Testis (tissue), 3 donors: ENCODE results near the gene SIGLEC11. TPM values are rescaled to one million over a fixed set of nuclear protein-coding genes. Genes with fewer than 3 reads are reported as not detected.
A peak's percentile ranks its signal among the peaks of the same experiment; 100 is the strongest.

ENCODE experiments used
- DNase-seq: peaks from one replicate; pipeline ENCODE4 v3.0.0-alpha.2; 2019
- H3K27ac ChIP-seq, 2 donors: fragments of 200-600 bp; sonication (generic); one replicate each; pipeline ENCODE4 v1.5.1; 2019
- H3K27me3 ChIP-seq: fragments of 200-600 bp; sonication (generic); one replicate; pipeline ENCODE4 v1.5.1; 2019
- H3K36me3 ChIP-seq: fragments of 200-600 bp; sonication (generic); one replicate; pipeline ENCODE4 v1.5.1; 2017; ENCODE audit warnings: low read depth; ENCODE audit errors: missing control alignments
- H3K4me1 ChIP-seq: fragments of 200-600 bp; sonication (generic); one replicate; pipeline ENCODE4 v1.5.1; 2019
- H3K4me3 ChIP-seq, 2 donors: fragments of 200-600 bp; sonication (generic); one replicate each; pipeline ENCODE4 v1.5.1; 2017 to 2019
- H3K9me3 ChIP-seq: fragments of 200-600 bp; sonication (generic); one replicate; pipeline ENCODE4 v1.5.1; 2017
- POLR2A ChIP-seq: fragments of 450-650 bp; IDR thresholded peaks from one replicate; pipeline ENCODE4 v1.6.1; 2017; ENCODE audit warnings: antibody characterized with exemption, mild to moderate bottlenecking, moderate library complexity
- WGBS, 2 donors: methylation state at CpG; one replicate each; pipeline ENCODE4 v1.1.5; 2018; 5-methylcytosine and 5-hydroxymethylcytosine counted together
- intact Hi-C: fragments of 100-400 bp; cut with DNase I; formaldehyde crosslinking; loops from one replicate; pipeline ENCODE4 v1.15.1; 2023; ENCODE audit warnings: low total_unique reads
- polyA plus RNA-seq: library from polyadenylated mRNA; stranded (reverse); fragments of 350-450 nt; fragmentation: Illumina TruSeq; extraction: RNeasy Lipid Tissue Mini Kit (QIAGEN cat#74804); gene quantifications from one replicate; pipeline ENCODE4 v1.2.3, GENCODE V29; 2014; ENCODE audit warnings: low read depth, low replicate concordance; ENCODE audit not compliant: insufficient read depth
- total RNA-seq, 2 donors: library from RNA; depleted of rRNA; stranded (reverse); fragments of >200 nt; gene quantifications; one replicate each; pipeline ENCODE4 v1.2.3, GENCODE V29; 2016
- TF ChIP-seq, protein P1 (sequence below), 3 experiments: fragments of 450-650 bp in 2 of 3; fragments of 200-600 bp in 1 of 3; sonication (generic) in 1 of 3; IDR thresholded peaks; one replicate each; pipeline ENCODE4 v1.5.1; 2016 to 2019; ENCODE audit warnings: antibody characterized with exemption in 3 of 3, mild to moderate bottlenecking in 2 of 3, moderate library complexity in 1 of 3

Gene SIGLEC11
- total and polyA plus RNA-seq, 3 donors from 2014 or later, result 5.8 to 8.5 (median 6.0) TPM

DNA sequence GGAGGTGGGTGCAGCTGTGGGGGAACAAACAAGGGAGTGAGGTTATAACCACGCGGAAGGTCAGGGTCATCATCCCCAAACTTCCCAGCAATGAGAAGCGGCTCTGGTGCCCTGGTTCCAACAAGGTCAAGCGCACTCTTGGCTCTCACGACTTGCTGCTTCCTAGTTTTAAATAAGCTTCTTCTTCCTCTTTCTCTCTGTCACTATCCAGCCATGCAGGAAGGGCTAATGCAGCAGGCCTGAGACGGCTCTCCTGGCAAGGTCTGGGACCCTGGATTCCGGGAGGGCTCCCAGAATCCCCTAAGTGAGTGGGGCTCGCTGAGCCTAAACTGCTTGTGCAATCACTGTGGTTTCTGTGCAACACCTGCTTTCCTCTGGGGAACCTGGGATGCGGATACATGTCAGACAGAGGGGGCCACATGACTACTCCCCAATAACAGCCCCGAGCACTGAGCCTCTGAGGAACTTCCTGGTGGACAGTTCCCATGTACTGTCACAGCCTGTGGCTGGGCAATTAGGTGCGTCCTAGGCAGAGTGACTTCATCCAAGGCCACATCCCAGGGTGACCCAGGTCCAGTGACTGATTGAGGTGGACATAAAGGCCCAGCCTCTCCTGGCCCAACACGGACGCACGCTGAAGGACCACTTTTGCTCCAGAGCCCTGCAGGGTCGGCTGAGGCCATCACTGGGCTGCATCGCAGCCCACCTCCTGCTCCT, 40.0 kb upstream of the SIGLEC11 start:
- no peak overlapping the region for H3K27ac ChIP-seq
- no peaks in the 10 kb centered on the region for H3K36me3 ChIP-seq
- DNase-seq, result no peak
- no peak overlapping the region for H3K4me3 ChIP-seq
- TF ChIP-seq, protein P1, sequence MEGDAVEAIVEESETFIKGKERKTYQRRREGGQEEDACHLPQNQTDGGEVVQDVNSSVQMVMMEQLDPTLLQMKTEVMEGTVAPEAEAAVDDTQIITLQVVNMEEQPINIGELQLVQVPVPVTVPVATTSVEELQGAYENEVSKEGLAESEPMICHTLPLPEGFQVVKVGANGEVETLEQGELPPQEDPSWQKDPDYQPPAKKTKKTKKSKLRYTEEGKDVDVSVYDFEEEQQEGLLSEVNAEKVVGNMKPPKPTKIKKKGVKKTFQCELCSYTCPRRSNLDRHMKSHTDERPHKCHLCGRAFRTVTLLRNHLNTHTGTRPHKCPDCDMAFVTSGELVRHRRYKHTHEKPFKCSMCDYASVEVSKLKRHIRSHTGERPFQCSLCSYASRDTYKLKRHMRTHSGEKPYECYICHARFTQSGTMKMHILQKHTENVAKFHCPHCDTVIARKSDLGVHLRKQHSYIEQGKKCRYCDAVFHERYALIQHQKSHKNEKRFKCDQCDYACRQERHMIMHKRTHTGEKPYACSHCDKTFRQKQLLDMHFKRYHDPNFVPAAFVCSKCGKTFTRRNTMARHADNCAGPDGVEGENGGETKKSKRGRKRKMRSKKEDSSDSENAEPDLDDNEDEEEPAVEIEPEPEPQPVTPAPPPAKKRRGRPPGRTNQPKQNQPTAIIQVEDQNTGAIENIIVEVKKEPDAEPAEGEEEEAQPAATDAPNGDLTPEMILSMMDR (IDR thresholded peaks at IDR 0.05), result no peak
- no peak for TF ChIP-seq POLR2A
- no peaks in the 10 kb centered on the region for H3K9me3 ChIP-seq
- intact Hi-C loops, result no loop called here
- peaks cover 25% of the 10 kb centered on the region for H3K4me1 ChIP-seq
- no peaks in the 10 kb centered on the region for H3K27me3 ChIP-seq
- WGBS, 2 donors, result 86 to 87% methylated on average over 13 to 16 of the region's 16 CpGs

DNA sequence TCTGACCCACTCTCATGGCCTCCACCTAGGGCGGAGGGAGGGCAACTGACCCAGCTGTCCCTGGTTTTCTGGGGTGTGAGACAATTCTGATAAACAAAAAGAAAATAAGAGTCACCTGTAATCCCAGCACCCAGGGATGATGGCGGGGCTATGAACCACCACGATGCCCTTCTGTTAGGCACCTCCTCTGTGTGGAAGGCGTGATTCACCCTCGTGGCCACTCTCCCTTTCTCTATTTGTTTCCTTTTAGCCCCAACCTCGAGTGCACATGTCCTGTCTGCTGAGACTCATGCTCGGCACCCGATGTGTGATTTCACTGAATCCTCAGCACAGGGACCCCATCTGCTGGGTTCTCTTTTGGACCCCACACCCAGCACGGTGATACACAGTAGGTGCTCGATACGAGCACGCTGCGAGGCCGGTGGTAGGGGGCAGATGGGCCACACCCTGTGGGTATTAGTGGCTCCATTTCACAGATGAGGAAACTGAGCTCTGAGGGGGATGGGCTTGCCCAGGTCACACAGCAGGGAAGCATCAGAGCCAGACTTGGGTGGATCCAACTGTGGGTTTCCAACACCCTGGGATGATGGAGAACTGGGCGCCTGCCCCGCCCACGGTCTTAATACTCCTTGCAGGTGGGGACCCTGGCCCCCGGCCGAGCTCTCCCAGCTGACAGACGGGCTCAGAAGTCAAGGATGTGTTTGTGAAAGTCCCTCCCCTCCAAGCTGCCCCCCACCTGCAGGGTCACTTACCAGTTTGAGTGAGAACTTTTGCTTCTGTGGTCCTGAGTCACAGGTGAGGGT, 39.3 kb upstream of the SIGLEC11 start:
- H3K4me3 ChIP-seq, result no peak overlapping the region
- H3K36me3 ChIP-seq, result no peaks in the 10 kb centered on the region
- DNase-seq, result no peak
- TF ChIP-seq POLR2A, result no peak
- TF ChIP-seq, protein P1 (IDR thresholded peaks at IDR 0.05), result no peak
- H3K9me3 ChIP-seq, result no peaks in the 10 kb centered on the region
- H3K27ac ChIP-seq, result no peak overlapping the region
- intact Hi-C loops, result no loop called here
- peaks cover 25% of the 10 kb centered on the region for H3K4me1 ChIP-seq
- 91 to 94% methylated on average over 20 of the region's 20 CpGs for WGBS, 2 donors
- H3K27me3 ChIP-seq, result no peaks in the 10 kb centered on the region

DNA sequence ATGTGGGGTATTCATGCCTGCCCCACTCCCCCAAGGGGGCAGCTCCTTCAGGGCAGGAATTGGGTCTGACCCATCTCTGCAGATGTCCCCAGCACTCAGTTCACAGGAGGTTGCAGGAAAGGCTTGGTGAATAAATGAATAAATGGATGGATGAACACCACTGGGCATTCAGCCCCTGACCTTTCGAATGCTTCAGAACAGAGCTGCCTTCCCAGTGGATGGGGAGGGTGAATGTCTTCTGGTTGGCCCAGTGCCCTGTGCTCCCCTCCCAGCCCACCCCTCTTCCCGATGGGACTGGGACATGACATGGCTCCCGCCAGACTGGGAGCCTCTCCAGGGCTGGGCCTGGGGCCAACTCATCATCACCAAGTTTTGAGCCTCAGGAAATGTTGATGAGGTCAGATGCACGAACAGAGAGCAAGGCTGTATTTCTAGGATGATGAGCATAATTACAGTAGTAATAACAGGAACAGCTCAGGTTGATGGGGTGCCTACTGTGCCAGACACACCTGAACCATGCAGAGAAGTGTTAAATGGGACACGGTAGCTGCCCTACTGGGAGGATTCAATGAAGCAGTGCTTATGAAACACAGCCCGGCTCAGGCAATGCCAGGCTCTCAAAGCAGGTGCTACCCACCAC, 38.5 kb upstream of the SIGLEC11 start:
- Histone ChIP-seq H3K4me3 (no peak overlapping the region), H3K36me3 (no peaks in the 10 kb centered on the region), H3K27ac (no peak overlapping the region), H3K4me1 (peaks cover 25% of the 10 kb centered on the region), H3K9me3 (no peaks in the 10 kb centered on the region), H3K27me3 (no peaks in the 10 kb centered on the region)
- DNase-seq, result no peak
- WGBS, 2 donors, result 59 to 72% methylated on average over 4 to 6 of the region's 6 CpGs
- intact Hi-C loops, result no loop called here
- TF ChIP-seq, protein P1 (IDR thresholded peaks at IDR 0.05), result no peak
- no peak for TF ChIP-seq POLR2A

DNA sequence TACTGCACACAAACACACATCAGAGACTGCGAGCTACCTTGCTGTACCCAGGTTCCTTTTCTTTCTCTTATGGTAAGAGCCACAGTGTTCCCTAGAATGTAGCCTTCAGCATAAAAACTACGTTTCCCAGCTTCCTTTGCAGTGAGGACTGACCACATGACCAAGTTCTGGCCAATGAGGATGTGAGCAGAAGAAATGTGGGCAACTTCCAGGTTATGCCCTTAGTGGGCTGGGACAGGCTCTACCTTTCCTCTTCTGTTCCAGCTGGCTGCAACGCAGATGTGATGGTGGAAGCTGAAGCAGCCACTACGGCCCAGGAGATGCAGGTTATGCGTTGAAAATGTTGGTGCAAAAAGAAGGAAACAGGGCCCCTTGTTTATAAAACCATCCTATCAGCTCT, 36.7 kb upstream of the SIGLEC11 start:
- no peak overlapping the region for H3K4me3 ChIP-seq
- TF ChIP-seq, protein P1 (IDR thresholded peaks at IDR 0.05), result no peak
- peaks cover 8% of the 10 kb centered on the region for H3K4me1 ChIP-seq
- no peaks in the 10 kb centered on the region for H3K36me3 ChIP-seq
- WGBS, 2 donors, result 82 to 87% methylated on average over 5 of the region's 5 CpGs
- H3K27ac ChIP-seq, result no peak overlapping the region
- H3K27me3 ChIP-seq, result no peaks in the 10 kb centered on the region
- H3K9me3 ChIP-seq, result no peaks in the 10 kb centered on the region
- intact Hi-C loops, result no loop called here
- peak; percentile 37 for DNase-seq
